ENCODE results near the gene DTWD2. TPM values are rescaled to one million over a fixed set of nuclear protein-coding genes. Genes with fewer than 3 reads are reported as not detected.
"Not testable (repeated sequence)": the region's sequence is repeated elsewhere in the genome, so short reads cannot be mapped to it uniquely, and the experiment has no call there.

The DTWD2 gene
- polyA plus RNA-seq, 1 of the 3 experiments (the other 2 are of a cell fraction): 2.5 TPM

GRCh38 chr5:118965890-118966289 lies 22.5 kb downstream of the DTWD2 start:
- H3F3A ChIP-seq (replicated peaks; ENCODE audit: insufficient read depth): no peaks in the 10 kb centered on the region
- ChIA-PET CTCF (interaction anchor here (1.4 kb wide), 1 partner anchor 22 kb away, joined by 3 read pairs; no protein-coding TSS in a partner anchor), POLR2A (no interaction called here)
- no peaks in the 10 kb centered on the region for H3K27me3 ChIP-seq (ENCODE audit: insufficient read depth)
- WGBS (ENCODE audit: low lambda C conversion rate): 85% methylated on average over 3 of the region's 3 CpGs
- no peaks in the 10 kb centered on the region for H3K9me3 ChIP-seq
- H4K20me1 ChIP-seq (ENCODE audit: insufficient read depth): no peaks in the 10 kb centered on the region
- H2AFZ ChIP-seq (ENCODE audit: low read depth): no peak overlapping the region
- TF ChIP-seq MAX (IDR thresholded peaks at IDR 0.05; ENCODE audit: low read depth) (no peak), TCF12 (IDR thresholded peaks at IDR 0.05) (no peak), RFX5 (IDR thresholded peaks at IDR 0.05; ENCODE audit: low read length) (no peak), PBX3 (IDR thresholded peaks at IDR 0.05) (no peak), EP300 (IDR thresholded peaks at IDR 0.05; ENCODE audit: borderline replicate concordance in 1 of 2, low read depth in 1 of 2, low read length in 1 of 2) (no peak), MXI1 (IDR thresholded peaks at IDR 0.05; ENCODE audit: low read depth, low read length) (no peak), TEAD4 (IDR thresholded peaks at IDR 0.05; ENCODE audit: borderline replicate concordance, insufficient read depth) (no peak), SIN3A (IDR thresholded peaks at IDR 0.05; ENCODE audit: borderline replicate concordance, low read depth, low read length) (no peak), RCOR1 (IDR thresholded peaks at IDR 0.05; ENCODE audit: low read length) (no peak)
- TF ChIP-seq, protein P1, sequence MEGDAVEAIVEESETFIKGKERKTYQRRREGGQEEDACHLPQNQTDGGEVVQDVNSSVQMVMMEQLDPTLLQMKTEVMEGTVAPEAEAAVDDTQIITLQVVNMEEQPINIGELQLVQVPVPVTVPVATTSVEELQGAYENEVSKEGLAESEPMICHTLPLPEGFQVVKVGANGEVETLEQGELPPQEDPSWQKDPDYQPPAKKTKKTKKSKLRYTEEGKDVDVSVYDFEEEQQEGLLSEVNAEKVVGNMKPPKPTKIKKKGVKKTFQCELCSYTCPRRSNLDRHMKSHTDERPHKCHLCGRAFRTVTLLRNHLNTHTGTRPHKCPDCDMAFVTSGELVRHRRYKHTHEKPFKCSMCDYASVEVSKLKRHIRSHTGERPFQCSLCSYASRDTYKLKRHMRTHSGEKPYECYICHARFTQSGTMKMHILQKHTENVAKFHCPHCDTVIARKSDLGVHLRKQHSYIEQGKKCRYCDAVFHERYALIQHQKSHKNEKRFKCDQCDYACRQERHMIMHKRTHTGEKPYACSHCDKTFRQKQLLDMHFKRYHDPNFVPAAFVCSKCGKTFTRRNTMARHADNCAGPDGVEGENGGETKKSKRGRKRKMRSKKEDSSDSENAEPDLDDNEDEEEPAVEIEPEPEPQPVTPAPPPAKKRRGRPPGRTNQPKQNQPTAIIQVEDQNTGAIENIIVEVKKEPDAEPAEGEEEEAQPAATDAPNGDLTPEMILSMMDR (IDR thresholded peaks at IDR 0.05): no peak
- no peak overlapping the region for H3K9ac ChIP-seq
- no peaks in the 10 kb centered on the region; a peak in 1 of 4 replicates for H3K4me1 ChIP-seq (ENCODE audit: control insufficient read depth in 1 of 2, insufficient read depth in 2 of 2, low read depth in 1 of 2, low read length in 1 of 2)
- no peaks in the 10 kb centered on the region for H3K9me2 ChIP-seq
- no peaks in the 10 kb centered on the region for H3K36me3 ChIP-seq (replicated peaks in 1 of 2; ENCODE audit: control insufficient read depth in 1 of 2, insufficient read depth in 2 of 2, low read length in 1 of 2)
- no peak overlapping the region for H3K27ac ChIP-seq (ENCODE audit: low read depth in 2 of 2, low read length in 1 of 2)
- DNase-seq: no peak
- H3K4me3 ChIP-seq (ENCODE audit: low read depth in 2 of 2, low read length in 1 of 2): no peak overlapping the region
- H3K4me2 ChIP-seq: no peak overlapping the region
- no peaks in the 10 kb centered on the region for H3K79me2 ChIP-seq (ENCODE audit: insufficient read depth)

GRCh38 chr5:118964970-118965369 lies 23.4 kb downstream of the DTWD2 start:
- H3K27me3 ChIP-seq (ENCODE audit: insufficient read depth); CTCF ChIA-PET; H3K79me2 ChIP-seq (ENCODE audit: insufficient read depth); H3K4me2 ChIP-seq; H3K4me1 ChIP-seq (ENCODE audit: control insufficient read depth in 1 of 2, insufficient read depth in 2 of 2, low read depth in 1 of 2, low read length in 1 of 2); H3K27ac ChIP-seq (ENCODE audit: low read depth in 2 of 2, low read length in 1 of 2); H2AFZ ChIP-seq (ENCODE audit: low read depth); H3K4me3 ChIP-seq (ENCODE audit: low read depth in 2 of 2, low read length in 1 of 2); H3K9me3 ChIP-seq; H3K36me3 ChIP-seq (replicated peaks in 1 of 2; ENCODE audit: control insufficient read depth in 1 of 2, insufficient read depth in 2 of 2, low read length in 1 of 2); H3K9me2 ChIP-seq; H4K20me1 ChIP-seq (ENCODE audit: insufficient read depth); POLR2A ChIA-PET; H3F3A ChIP-seq (replicated peaks; ENCODE audit: insufficient read depth); H3K9ac ChIP-seq; DNase-seq: not testable (repeated sequence)
- 100% methylated on average over 12 of the region's 34 CpGs for WGBS (ENCODE audit: low lambda C conversion rate)

- H3K79me2 ChIP-seq (ENCODE audit: insufficient read depth); H3K36me3 ChIP-seq (replicated peaks in 1 of 2; ENCODE audit: control insufficient read depth in 1 of 2, insufficient read depth in 2 of 2, low read length in 1 of 2); H3K4me1 ChIP-seq (ENCODE audit: control insufficient read depth in 1 of 2, insufficient read depth in 2 of 2, low read depth in 1 of 2, low read length in 1 of 2); H3K27me3 ChIP-seq (ENCODE audit: insufficient read depth); DNase-seq; H3K27ac ChIP-seq (ENCODE audit: low read depth in 2 of 2, low read length in 1 of 2); H3K4me2 ChIP-seq; H3K4me3 ChIP-seq (ENCODE audit: low read depth in 2 of 2, low read length in 1 of 2); H2AFZ ChIP-seq (ENCODE audit: low read depth); H3K9me3 ChIP-seq; POLR2A ChIA-PET; H3K9me2 ChIP-seq; H4K20me1 ChIP-seq (ENCODE audit: insufficient read depth); H3K9ac ChIP-seq; H3F3A ChIP-seq (replicated peaks; ENCODE audit: insufficient read depth); CTCF ChIA-PET: not testable (repeated sequence)
- 82% methylated on average over 18 of the region's 22 CpGs for WGBS (ENCODE audit: low lambda C conversion rate)
These were observed 24.0 kb downstream of the DTWD2 start for GRCh38 chr5:118964388-118964787.

Data from SK-N-SH (cell line).